Sigmoid colon (tissue), 7 donors: ENCODE results near the gene SMARCA1. TPM values are rescaled to one million over a fixed set of nuclear protein-coding genes. Genes with fewer than 3 reads are reported as not detected.

Source experiments
- DNase-seq: peaks from one replicate; pipeline ENCODE4 v3.0.0-alpha.2; 2019
- H3K27ac ChIP-seq, 4 donors: fragments of 200-600 bp; sonication (generic); one replicate each; pipeline ENCODE4 v1.5.1; 2016 to 2019; ENCODE audit warnings: mild to moderate bottlenecking in 1 of 4
- H3K27me3 ChIP-seq, 3 donors: fragments of 200-600 bp; sonication (generic); one replicate each; pipeline ENCODE4 v1.5.1; 2019; ENCODE audit warnings: mild to moderate bottlenecking in 1 of 3
- H3K36me3 ChIP-seq, 4 donors: fragments of 200-600 bp; sonication (generic); one replicate each; pipeline ENCODE4 v1.5.1; 2016 to 2019
- H3K4me1 ChIP-seq, 4 donors: fragments of 200-600 bp; sonication (generic); one replicate each; pipeline ENCODE4 v1.5.1; 2017 to 2019
- H3K4me3 ChIP-seq, 4 donors: fragments of 200-600 bp; sonication (generic); one replicate each; pipeline ENCODE4 v1.5.1; 2017 to 2019; ENCODE audit warnings: mild to moderate bottlenecking in 2 of 4, moderate library complexity in 1 of 4
- H3K9me3 ChIP-seq, 4 donors: fragments of 200-600 bp in 3 of 4; sonication (generic) in 3 of 4; one replicate each; pipeline versions ENCODE4 v1.5.1 to v1.6.1; 2013 to 2019
- CTCF ChIP-seq, 4 experiments: fragments of 450-650 bp in 3 of 4; fragments of 200-600 bp in 1 of 4; IDR thresholded peaks; one replicate each; pipeline ENCODE4 v1.5.1; 2016 to 2019; ENCODE audit warnings: antibody characterized with exemption in 4 of 4, mild to moderate bottlenecking in 3 of 4, moderate library complexity in 2 of 4
- EP300 ChIP-seq, 4 donors: sonication (generic); formaldehyde crosslinking; IDR thresholded peaks; one replicate each; pipeline ENCODE4 v1.6.1; 2017; ENCODE audit warnings: antibody characterized with exemption in 4 of 4
- POLR2A ChIP-seq, 2 donors: fragments of 450-650 bp; IDR thresholded peaks; one replicate each; pipeline ENCODE4 v1.6.1; 2016; ENCODE audit warnings: antibody characterized with exemption in 2 of 2, mild to moderate bottlenecking in 2 of 2, moderate library complexity in 2 of 2
- POLR2AphosphoS5 ChIP-seq, 4 donors: sonication (generic); formaldehyde crosslinking; IDR thresholded peaks; one replicate each; pipeline ENCODE4 v1.6.1; 2017; ENCODE audit warnings: antibody characterized with exemption in 4 of 4
- WGBS, 2 donors: extraction: QIAGEN DNeasy Blood & Tissue Kit; methylation state at CpG; one replicate each; pipeline ENCODE4 v1.1.7; 2013; 5-methylcytosine and 5-hydroxymethylcytosine counted together
- intact Hi-C: fragments of 100-400 bp; cut with DNase I; formaldehyde crosslinking; loops from one replicate; pipeline ENCODE4 v1.15.1; 2023
- polyA plus RNA-seq, 3 donors: library from polyadenylated mRNA; stranded (reverse); fragments of 200-250 nt; gene quantifications; one replicate each; pipeline ENCODE4 v1.2.3, GENCODE V29; 2013
- total RNA-seq, 4 donors: library from RNA; depleted of rRNA; stranded (reverse); fragments of >200 nt; gene quantifications; one replicate each; pipeline ENCODE4 v1.1.0, GENCODE V29; 2016
- donor health status: healthy with polysubstance abuse.
- donor health status: Bipolar disorder and iron deficiency.
- donor health status: healthy.

The SMARCA1 gene
- total and polyA plus RNA-seq, 7 donors: 1.2 to 70.3 (median 40.7) TPM

GRCh38 chrX:129511689-129512088 lies 11.6 kb downstream of the SMARCA1 start:
- no peaks in the 10 kb centered on the region for H3K27me3 ChIP-seq
- no peak for DNase-seq
- intact Hi-C loops: no loop called here
- 50 to 75% methylated on average over 5 of the region's 5 CpGs for WGBS, 2 donors
- H3K4me3 ChIP-seq: no peak overlapping the region
- H3K27ac ChIP-seq: no peak overlapping the region
- peaks cover 0 to 46% (median 2%) of the 10 kb centered on the region in 4 donors for H3K36me3 ChIP-seq
- no peaks in the 10 kb centered on the region for H3K4me1 ChIP-seq
- TF ChIP-seq POLR2A (IDR thresholded peaks at IDR 0.05): no peak
- TF ChIP-seq POLR2AphosphoS5 (IDR thresholded peaks at IDR 0.05): no peak
- no peak for TF ChIP-seq EP300 (IDR thresholded peaks at IDR 0.05)
- no peaks in the 10 kb centered on the region for H3K9me3 ChIP-seq

- Histone ChIP-seq H3K4me1 (no peaks in the 10 kb centered on the region), H3K9me3 (no peaks in the 10 kb centered on the region), H3K27me3 (no peaks in the 10 kb centered on the region), H3K4me3 (no peak overlapping the region), H3K27ac (no peak overlapping the region), H3K36me3 (peaks cover 0 to 45% (median 2%) of the 10 kb centered on the region in 4 donors)
- DNase-seq: no peak
- WGBS, 2 donors: 84 to 89% methylated on average over 7 of the region's 7 CpGs
- TF ChIP-seq EP300 (IDR thresholded peaks at IDR 0.05): no peak
- intact Hi-C loops: no loop called here
These were observed 13.0 kb downstream of the SMARCA1 start for GRCh38 chrX:129510331-129510730.

- intact Hi-C loops: no loop called here
- Histone ChIP-seq H3K4me1 (no peaks in the 10 kb centered on the region), H3K36me3 (peaks cover 3 to 70% (median 8%) of the 10 kb centered on the region in 4 donors), H3K27me3 (no peaks in the 10 kb centered on the region), H3K9me3 (no peaks in the 10 kb centered on the region), H3K27ac (no peak overlapping the region), H3K4me3 (no peak overlapping the region)
- 74 to 84% methylated on average over 3 of the region's 3 CpGs for WGBS, 2 donors
- DNase-seq: no peak
- TF ChIP-seq CTCF (IDR thresholded peaks at IDR 0.05): no peak
- no peak for TF ChIP-seq EP300 (IDR thresholded peaks at IDR 0.05)
- no peak for TF ChIP-seq POLR2A (IDR thresholded peaks at IDR 0.05)
- TF ChIP-seq POLR2AphosphoS5 (IDR thresholded peaks at IDR 0.05): no peak
These were observed 26.0 kb downstream of the SMARCA1 start for GRCh38 chrX:129497146-129497843.

- TF ChIP-seq EP300 (IDR thresholded peaks at IDR 0.05) (no peak), POLR2AphosphoS5 (IDR thresholded peaks at IDR 0.05) (no peak), CTCF (IDR thresholded peaks at IDR 0.05) (no peak), POLR2A (IDR thresholded peaks at IDR 0.05) (no peak)
- no peaks in the 10 kb centered on the region for H3K27me3 ChIP-seq
- no peak overlapping the region for H3K4me3 ChIP-seq
- intact Hi-C loops: no loop called here
- 93 to 98% methylated on average over 6 of the region's 6 CpGs for WGBS, 2 donors
- no peaks in the 10 kb centered on the region for H3K9me3 ChIP-seq
- peaks cover 0 to 67% (median 2%) of the 10 kb centered on the region in 4 donors for H3K36me3 ChIP-seq
- no peak for DNase-seq
- no peak overlapping the region for H3K27ac ChIP-seq
- no peaks in the 10 kb centered on the region for H3K4me1 ChIP-seq
These were observed 26.7 kb downstream of the SMARCA1 start for GRCh38 chrX:129496625-129497024.

GRCh38 chrX:129495900-129496299 lies 27.4 kb downstream of the SMARCA1 start:
- Histone ChIP-seq H3K27ac (no peak overlapping the region), H3K36me3 (peaks cover 0 to 67% (median 2%) of the 10 kb centered on the region in 4 donors), H3K9me3 (no peaks in the 10 kb centered on the region), H3K27me3 (no peaks in the 10 kb centered on the region), H3K4me1 (no peaks in the 10 kb centered on the region), H3K4me3 (no peak overlapping the region)
- TF ChIP-seq POLR2AphosphoS5 (IDR thresholded peaks at IDR 0.05) (no peak), POLR2A (IDR thresholded peaks at IDR 0.05) (no peak), CTCF (IDR thresholded peaks at IDR 0.05) (no peak), EP300 (IDR thresholded peaks at IDR 0.05) (no peak)
- DNase-seq: no peak
- intact Hi-C loops: no loop called here
- 92 to 96% methylated on average over 5 of the region's 5 CpGs for WGBS, 2 donors
